HEK293T (cell line): Measurements from ENCODE around the gene ATP8A2.

ENCODE experiments used
- CTCF ChIA-PET: fragments of 350-600 bp; formaldehyde crosslinking; extraction: SDS; loops from one replicate; lab custom pipeline; 2021; ENCODE audit warnings: antibody characterized with exemption, inconsistent platforms; lab: Yijun Ruan, JAX
- POLR2A ChIA-PET: fragments of 350-600 bp; formaldehyde crosslinking; extraction: SDS; loops from one replicate; lab custom pipeline; 2020; ENCODE audit warnings: antibody characterized with exemption, inconsistent platforms; lab: Yijun Ruan, JAX
- DNase-seq: peaks from one replicate; pipeline ENCODE4 v3.0.0; 2012; ENCODE audit warnings: mixed read lengths; ENCODE audit errors: extremely low spot score
- ARNT ChIP-seq: fragments of 450-650 bp; IDR thresholded peaks from 2 replicates; pipeline ENCODE4 v1.6.1; 2017; ENCODE audit warnings: mild to moderate bottlenecking
- BHLHE40 ChIP-seq: fragments of 450-650 bp; IDR thresholded peaks from 2 replicates; pipeline ENCODE4 v1.6.1; 2016; ENCODE audit warnings: mild to moderate bottlenecking, moderate library complexity, borderline replicate concordance
- CTBP1 ChIP-seq: fragments of 450-650 bp; IDR thresholded peaks from 2 replicates; pipeline ENCODE4 v1.6.1; 2016; ENCODE audit warnings: borderline replicate concordance
- ELF4 ChIP-seq: fragments of 450-650 bp; IDR thresholded peaks from 2 replicates; pipeline ENCODE4 v1.6.1; 2017; ENCODE audit warnings: antibody characterized with exemption
- FOXA1 ChIP-seq: fragments of 450-650 bp; IDR thresholded peaks from 2 replicates; pipeline ENCODE4 v1.6.1; 2016; ENCODE audit warnings: mild to moderate bottlenecking
- FOXK2 ChIP-seq: fragments of 450-650 bp; IDR thresholded peaks from 2 replicates; pipeline ENCODE4 v1.6.1; 2016; ENCODE audit warnings: mild to moderate bottlenecking
- FOXM1 ChIP-seq: fragments of 450-650 bp; IDR thresholded peaks from 2 replicates; pipeline ENCODE4 v1.6.1; 2017; ENCODE audit warnings: mild to moderate bottlenecking, borderline replicate concordance
- HDGF ChIP-seq: fragments of 450-650 bp; IDR thresholded peaks from 2 replicates; pipeline ENCODE4 v1.6.1; 2017; ENCODE audit warnings: antibody characterized with exemption, borderline replicate concordance
- L3MBTL2 ChIP-seq: fragments of 450-650 bp; conservative IDR thresholded peaks from 2 replicates; pipeline ENCODE4 v1.6.1; 2016; ENCODE audit warnings: mild to moderate bottlenecking
- LEF1 ChIP-seq: fragments of 450-650 bp; IDR thresholded peaks from 2 replicates; pipeline ENCODE4 v1.6.1; 2017; ENCODE audit warnings: mild to moderate bottlenecking, borderline replicate concordance
- NFRKB ChIP-seq: fragments of 450-650 bp; IDR thresholded peaks from 2 replicates; pipeline ENCODE4 v1.6.1; 2016; ENCODE audit warnings: mild to moderate bottlenecking, moderate library complexity
- SP1 ChIP-seq: fragments of 450-650 bp; IDR thresholded peaks from 2 replicates; pipeline ENCODE4 v1.6.1; 2017
- SUZ12 ChIP-seq: fragments of 450-650 bp; IDR thresholded peaks from 2 replicates; pipeline ENCODE4 v1.6.1; 2016; ENCODE audit warnings: mild to moderate bottlenecking
- TARDBP ChIP-seq: fragments of 450-650 bp; IDR thresholded peaks from 2 replicates; pipeline ENCODE4 v1.6.1; 2016
- ZNF384 ChIP-seq: fragments of 450-650 bp; IDR thresholded peaks from 2 replicates; pipeline ENCODE4 v1.6.1; 2016
- TF ChIP-seq, protein P1 (sequence below): fragments of 450-650 bp; IDR thresholded peaks from 2 replicates; pipeline ENCODE4 v1.6.1; 2016

Gene ATP8A2

DNA sequence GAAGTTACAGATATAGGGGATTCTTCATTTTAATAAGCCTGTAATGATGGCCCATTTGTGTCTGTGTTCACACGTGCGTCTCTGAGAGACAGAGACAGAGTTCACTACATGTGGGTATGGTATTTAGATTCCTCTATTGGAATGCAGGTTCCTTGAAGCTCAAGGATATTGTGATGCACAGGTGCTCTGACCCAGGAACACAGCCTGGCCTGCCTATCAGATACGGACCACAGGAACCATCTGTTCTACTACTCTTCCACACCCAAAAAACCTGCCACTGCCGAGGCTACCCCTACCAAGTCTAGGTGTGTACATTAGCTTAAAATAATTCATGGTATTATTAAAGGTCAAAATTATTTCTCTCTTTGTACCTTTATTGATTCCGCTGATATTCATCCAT lies 289.2 kb downstream of the ATP8A2 start:
- DNase-seq = no peak
- CTCF ChIA-PET = interaction anchor here (0.7 kb wide), 1 partner anchor 39 kb away, joined by 4 read pairs; no protein-coding TSS in a partner anchor
- TF ChIP-seq FOXK2 (no peak), FOXM1 (no peak), SUZ12 (no peak), ELF4 (no peak), L3MBTL2 (no peak), HDGF (no peak), SP1 (no peak), NFRKB (no peak), LEF1 (no peak), CTBP1 (no peak), ZNF384 (no peak)
- POLR2A ChIA-PET = no interaction called here

DNA sequence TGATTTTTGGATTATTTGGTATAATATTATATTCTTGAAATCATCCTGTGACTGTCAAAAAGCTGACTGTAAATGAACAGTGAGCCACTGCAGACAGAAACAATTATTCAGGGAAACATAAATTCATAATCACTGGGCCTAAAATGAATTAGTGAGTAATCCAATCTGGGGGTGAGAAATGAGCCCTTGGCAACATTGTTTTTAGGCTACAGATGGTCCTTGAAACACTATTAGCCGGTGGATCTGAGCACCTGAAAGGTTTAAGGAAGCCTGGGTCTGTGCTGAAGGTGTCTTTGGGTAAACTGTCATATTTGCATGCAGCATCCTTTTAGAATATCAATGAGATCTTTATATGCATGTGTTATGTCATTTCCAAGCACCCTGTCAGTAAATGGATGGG lies 290.7 kb downstream of the ATP8A2 start:
- POLR2A ChIA-PET = no interaction called here
- CTCF ChIA-PET = no interaction called here
- no peak for TF ChIP-seq LEF1
- TF ChIP-seq FOXM1 = no peak
- TF ChIP-seq TARDBP = no peak
- TF ChIP-seq L3MBTL2 = no peak
- no peak for TF ChIP-seq SP1
- no peak for TF ChIP-seq SUZ12
- no peak for TF ChIP-seq ELF4
- no peak for TF ChIP-seq FOXK2
- no peak for TF ChIP-seq ZNF384
- TF ChIP-seq, protein P1, sequence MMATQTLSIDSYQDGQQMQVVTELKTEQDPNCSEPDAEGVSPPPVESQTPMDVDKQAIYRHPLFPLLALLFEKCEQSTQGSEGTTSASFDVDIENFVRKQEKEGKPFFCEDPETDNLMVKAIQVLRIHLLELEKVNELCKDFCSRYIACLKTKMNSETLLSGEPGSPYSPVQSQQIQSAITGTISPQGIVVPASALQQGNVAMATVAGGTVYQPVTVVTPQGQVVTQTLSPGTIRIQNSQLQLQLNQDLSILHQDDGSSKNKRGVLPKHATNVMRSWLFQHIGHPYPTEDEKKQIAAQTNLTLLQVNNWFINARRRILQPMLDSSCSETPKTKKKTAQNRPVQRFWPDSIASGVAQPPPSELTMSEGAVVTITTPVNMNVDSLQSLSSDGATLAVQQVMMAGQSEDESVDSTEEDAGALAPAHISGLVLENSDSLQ = no peak
- DNase-seq = no peak

DNA sequence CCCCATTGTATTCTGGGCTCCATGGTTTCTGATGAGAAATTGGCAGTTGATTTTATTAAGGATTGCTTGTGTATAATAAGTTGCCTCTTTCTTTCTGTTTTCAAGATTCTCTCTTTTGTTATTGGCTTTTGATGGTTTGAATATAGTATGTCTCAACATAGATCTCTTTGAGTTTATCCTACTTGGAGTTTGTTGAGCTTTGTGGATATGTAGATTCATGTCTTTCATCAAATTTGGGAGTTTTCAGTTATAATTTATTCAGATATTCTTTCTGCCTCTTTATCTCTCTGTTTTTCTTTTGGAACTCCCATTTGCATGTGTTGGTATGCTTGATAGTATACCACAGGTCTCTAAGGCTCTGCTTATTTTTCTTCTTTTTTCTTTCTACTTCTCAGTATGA lies 296.6 kb downstream of the ATP8A2 start:
- CTCF ChIA-PET = no interaction called here
- DNase-seq = no peak
- POLR2A ChIA-PET = no interaction called here
- no peak for TF ChIP-seq ELF4
- no peak for TF ChIP-seq CTBP1
- TF ChIP-seq ARNT = no peak
- TF ChIP-seq ZNF384 = no peak
- TF ChIP-seq TARDBP = no peak
- no peak for TF ChIP-seq SP1

DNA sequence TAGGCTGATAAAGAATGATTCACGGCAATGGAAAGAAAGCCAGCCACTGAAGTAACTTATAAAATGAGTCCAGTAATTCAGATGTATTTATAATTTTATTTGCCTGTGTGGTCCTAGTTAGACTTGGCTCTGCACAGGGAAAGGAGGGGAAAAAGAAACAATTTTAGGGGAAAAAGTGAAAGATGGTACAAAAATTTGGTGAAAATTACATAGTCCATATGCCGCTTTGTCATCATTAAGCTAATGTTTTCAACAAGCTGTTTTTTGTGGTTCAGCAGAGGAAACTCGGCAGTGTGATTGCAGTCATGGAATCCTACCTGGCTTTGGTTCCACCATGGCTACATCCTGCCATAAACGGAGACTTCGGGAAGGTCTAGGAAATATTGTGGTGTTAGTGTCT lies 301.9 kb downstream of the ATP8A2 start:
- DNase-seq = no peak
- CTCF ChIA-PET = no interaction called here
- POLR2A ChIA-PET = no interaction called here
- TF ChIP-seq SUZ12 (no peak), ZNF384 (no peak), HDGF (no peak), ARNT (no peak), FOXM1 (no peak), CTBP1 (no peak)
- TF ChIP-seq, protein P1 = no peak

DNA sequence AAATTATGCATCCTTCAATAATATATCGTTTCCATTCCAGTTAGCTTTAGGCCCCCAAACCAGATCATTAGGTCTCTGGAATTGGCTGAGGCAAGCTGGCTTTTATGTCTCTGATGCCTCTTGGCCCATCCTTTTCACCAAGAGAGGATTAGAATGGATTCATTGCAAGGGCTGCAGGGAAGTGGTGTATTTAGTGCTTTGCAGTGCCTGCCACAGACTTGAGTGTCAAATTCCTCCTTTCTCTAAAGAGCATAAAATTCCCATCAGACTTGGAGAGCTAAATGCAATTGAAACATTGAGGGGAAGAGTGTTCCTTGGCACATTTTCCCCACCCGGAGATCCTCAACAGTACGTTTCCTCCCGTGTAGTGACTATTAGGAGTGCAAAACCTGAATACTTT lies 302.6 kb downstream of the ATP8A2 start:
- ChIA-PET CTCF (no interaction called here), POLR2A (no interaction called here)
- no peak for TF ChIP-seq HDGF
- TF ChIP-seq, protein P1 = no peak
- no peak for TF ChIP-seq BHLHE40
- TF ChIP-seq FOXM1 = no peak

DNA sequence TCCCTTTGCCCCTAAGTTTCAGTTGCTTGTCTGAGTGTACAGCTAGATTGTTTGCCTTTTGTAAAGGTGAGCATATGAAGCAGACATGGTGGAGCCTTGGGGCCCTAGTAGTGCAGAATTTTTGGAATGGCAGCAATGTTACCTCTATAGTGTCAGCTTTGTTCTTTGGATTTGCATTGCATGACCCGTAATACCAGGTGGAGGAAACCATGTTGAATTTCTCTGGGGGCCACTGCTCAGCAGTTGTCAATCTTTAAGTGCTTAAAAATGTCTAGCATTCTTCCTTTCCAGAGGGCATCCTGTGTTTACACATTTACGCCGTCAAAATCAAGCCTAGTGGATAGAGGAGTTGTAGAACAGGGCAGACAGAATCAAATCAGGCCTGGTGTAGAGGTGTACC lies 303.3 kb downstream of the ATP8A2 start:
- ChIA-PET CTCF (no interaction called here), POLR2A (no interaction called here)
- no peak for TF ChIP-seq FOXA1
- DNase-seq = no peak

More for the DNA sequence above, 302.6 kb downstream of the ATP8A2 start:
- DNase-seq = no peak

DNA sequence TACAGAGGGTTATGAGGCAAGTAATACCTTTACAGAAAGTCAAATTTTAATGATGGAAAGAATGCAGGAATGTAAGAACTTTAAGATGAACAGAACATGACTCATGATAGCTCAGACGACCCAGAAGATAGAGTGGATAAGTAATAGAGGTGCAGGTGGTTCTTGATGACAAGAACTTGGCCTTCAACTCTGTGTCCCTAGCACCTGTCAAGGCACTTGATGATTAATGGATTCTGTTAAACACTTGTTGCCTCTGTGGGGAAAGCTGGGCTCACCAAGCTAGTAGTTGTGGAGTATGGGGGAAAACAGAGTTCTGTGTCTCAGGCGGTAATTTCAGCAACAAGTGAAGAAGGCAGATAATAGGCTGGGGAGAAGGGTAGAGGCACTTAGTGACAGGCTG lies 306.2 kb downstream of the ATP8A2 start:
- ChIA-PET CTCF (no interaction called here), POLR2A (no interaction called here)
- no peak for TF ChIP-seq L3MBTL2
- TF ChIP-seq, protein P1 = 0 out of 2 replicates have a peak, but pooled peaks have one; percentile 6
- no peak for TF ChIP-seq SP1
- no peak for DNase-seq

DNA sequence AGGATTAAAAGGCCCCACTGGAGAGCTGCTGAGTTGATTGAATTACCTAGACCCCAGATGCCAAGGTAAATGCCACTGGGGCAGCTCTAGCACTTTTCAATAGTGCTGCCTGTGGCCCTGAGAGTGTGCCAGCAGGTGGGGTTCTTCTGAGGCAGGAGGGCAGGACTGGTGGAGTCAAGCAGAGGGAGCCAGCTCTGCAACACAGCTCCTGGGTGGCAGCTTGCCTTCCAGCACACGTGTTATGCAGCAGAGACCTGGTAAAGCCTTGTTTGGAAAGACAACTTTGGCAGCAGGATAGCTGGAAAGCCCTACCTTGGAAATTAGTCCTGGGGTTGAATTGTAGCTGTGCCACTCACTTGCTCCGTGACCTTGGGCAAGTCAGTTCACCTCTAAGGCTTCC lies 306.6 kb downstream of the ATP8A2 start:
- no peak for DNase-seq
- ChIA-PET POLR2A (no interaction called here), CTCF (no interaction called here)
- no peak for TF ChIP-seq L3MBTL2
- no peak for TF ChIP-seq FOXA1
- no peak for TF ChIP-seq SP1
- TF ChIP-seq ELF4 = no peak
- TF ChIP-seq SUZ12 = no peak
- no peak for TF ChIP-seq ZNF384
- no peak for TF ChIP-seq TARDBP
- TF ChIP-seq, protein P1 = no peak
- TF ChIP-seq HDGF = no peak
- no peak for TF ChIP-seq NFRKB
- TF ChIP-seq FOXK2 = no peak
- TF ChIP-seq BHLHE40 = no peak
- TF ChIP-seq CTBP1 = no peak
- TF ChIP-seq LEF1 = no peak
- TF ChIP-seq ARNT = no peak
- no peak for TF ChIP-seq FOXM1
